Measurements from ENCODE around the gene PTPRK. TPM values are rescaled to one million over a fixed set of nuclear protein-coding genes. Genes with fewer than 3 reads are reported as not detected.

Gene PTPRK
- total and polyA plus RNA-seq, 8 donors, result 57.0 to 90.4 (median 78.6) TPM

DNA sequence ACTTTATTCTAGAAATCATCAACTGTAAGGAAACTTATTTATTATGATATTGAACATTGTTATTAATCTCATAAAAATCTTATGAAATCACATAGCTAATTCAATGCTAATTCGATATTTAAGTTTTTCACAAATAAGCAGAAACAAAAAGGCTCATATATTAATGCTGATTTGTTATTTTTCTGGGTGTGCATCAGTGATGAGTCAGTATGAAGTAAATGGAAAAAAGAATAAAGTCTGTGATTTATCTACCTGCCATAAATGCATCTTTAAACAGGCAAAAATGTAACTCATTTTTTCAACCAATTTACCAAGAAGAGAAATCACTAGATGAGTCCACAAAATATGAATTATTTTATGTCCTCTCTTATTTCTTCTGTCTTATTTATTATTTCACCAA, 253.5 kb downstream of the PTPRK start:
- Histone ChIP-seq H3K27me3 (no peaks in the 10 kb centered on the region), H3K36me3 (no peaks in the 10 kb centered on the region), H3K9me3 (peaks cover 0 to 3% of the 10 kb centered on the region in 2 donors), H3K27ac (no peak overlapping the region), H3K4me3 (no peak overlapping the region), H3K4me1 (no peaks in the 10 kb centered on the region)
- no peak for TF ChIP-seq CTCF (IDR thresholded peaks at IDR 0.05)
- DNase-seq (no peak), ATAC-seq (no peak)
- intact Hi-C loops (cut with DNase I), result no loop called here

- Histone ChIP-seq H3K9me3 (peaks cover 0 to 3% of the 10 kb centered on the region in 2 donors), H3K27ac (no peak overlapping the region), H3K4me1 (no peaks in the 10 kb centered on the region), H3K36me3 (no peaks in the 10 kb centered on the region), H3K27me3 (no peaks in the 10 kb centered on the region), H3K4me3 (no peak overlapping the region)
- ATAC-seq (no peak), DNase-seq (no peak)
- intact Hi-C loops (cut with DNase I), result no loop called here
- no peak for TF ChIP-seq CTCF (IDR thresholded peaks at IDR 0.05)
Measured at GRCh38 chr6:128265706-128266105, 254.7 kb downstream of the PTPRK start.

- TF ChIP-seq CTCF (IDR thresholded peaks at IDR 0.05), result no peak
- intact Hi-C loops (cut with DNase I), result no loop called here
- Histone ChIP-seq H3K9me3 (peaks cover 0 to 3% of the 10 kb centered on the region in 2 donors), H3K4me3 (no peak overlapping the region), H3K4me1 (peaks cover 0 to 11% of the 10 kb centered on the region in 2 donors), H3K27me3 (no peaks in the 10 kb centered on the region), H3K27ac (no peak overlapping the region), H3K36me3 (no peaks in the 10 kb centered on the region)
- ATAC-seq, result peak; percentile 32
- no peak for DNase-seq
Measured at GRCh38 chr6:128259730-128260685, 260.4 kb downstream of the PTPRK start.

DNA sequence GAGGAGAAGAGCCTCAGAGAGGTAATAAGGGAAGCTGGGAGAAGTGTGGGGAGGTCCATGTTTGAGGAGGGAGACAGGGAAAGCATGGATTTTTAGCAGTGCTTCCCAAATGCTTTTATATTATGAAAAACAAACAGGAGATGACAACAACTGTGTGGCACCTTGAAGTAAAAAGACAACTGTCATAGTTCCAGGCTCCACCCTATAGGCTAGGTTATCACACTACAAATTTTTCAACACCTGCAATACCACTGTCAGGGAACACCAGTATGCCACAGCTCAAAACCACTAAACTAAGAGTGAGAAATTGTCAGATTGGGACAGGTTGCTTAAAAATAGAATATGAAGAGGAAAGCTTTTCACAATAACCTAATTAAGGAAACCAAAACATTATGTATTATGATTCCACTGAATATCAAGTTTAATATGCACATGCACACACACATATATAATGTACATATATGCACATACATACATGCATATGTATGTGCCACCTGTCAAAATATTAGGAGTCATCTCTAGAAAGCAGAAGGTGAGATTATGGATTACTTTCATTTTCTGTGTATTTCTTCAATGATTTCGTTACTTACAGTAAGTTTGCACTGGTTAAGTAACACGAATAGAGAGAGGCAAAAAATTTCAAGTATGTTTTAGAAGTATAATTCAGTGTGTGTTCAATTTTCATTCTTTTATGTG, 261.2 kb downstream of the PTPRK start:
- peak; percentile 49 for ATAC-seq
- DNase-seq, result no peak
- Histone ChIP-seq H3K9me3 (no peaks in the 10 kb centered on the region), H3K4me3 (no peak overlapping the region), H3K4me1 (peaks cover 0 to 11% of the 10 kb centered on the region in 2 donors), H3K27ac (no peak overlapping the region), H3K36me3 (no peaks in the 10 kb centered on the region), H3K27me3 (no peaks in the 10 kb centered on the region)
- intact Hi-C loops (cut with DNase I), result no loop called here
- TF ChIP-seq CTCF (IDR thresholded peaks at IDR 0.05), result no peak

DNA sequence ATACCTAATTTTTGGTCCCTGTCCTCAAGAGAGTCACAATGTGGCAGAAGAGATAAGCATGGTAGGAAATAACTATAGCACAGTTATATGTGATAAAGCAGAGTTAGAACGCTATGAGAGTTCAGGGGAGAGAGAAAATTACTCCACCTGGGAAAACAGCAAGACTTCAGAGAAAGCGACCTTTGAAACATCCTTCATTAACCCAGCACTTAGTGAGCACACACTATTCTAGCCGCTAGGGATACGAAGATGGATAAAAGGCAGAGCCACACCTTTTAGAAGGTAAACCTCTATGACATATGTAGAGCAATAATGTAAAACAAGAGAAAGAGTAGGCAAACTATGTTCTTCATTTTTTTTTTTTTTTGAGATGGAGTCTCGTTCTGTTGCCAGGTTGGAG, 264.3 kb downstream of the PTPRK start:
- TF ChIP-seq CTCF (IDR thresholded peaks at IDR 0.05), result no peak
- no peaks in the 10 kb centered on the region for H3K36me3 ChIP-seq
- no peak for ATAC-seq
- no peak for DNase-seq
- no peaks in the 10 kb centered on the region for H3K9me3 ChIP-seq
- peaks cover 0 to 11% of the 10 kb centered on the region in 2 donors for H3K4me1 ChIP-seq
- H3K4me3 ChIP-seq, result no peak overlapping the region
- no peak overlapping the region for H3K27ac ChIP-seq
- intact Hi-C loops (cut with DNase I), result no loop called here
- no peaks in the 10 kb centered on the region for H3K27me3 ChIP-seq

Measured in left lung (tissue), 10 donors.